Medulla oblongata (tissue), 1 donor: ENCODE results near the gene TSPAN5.
A peak's percentile ranks its signal among the peaks of the same experiment; 100 is the strongest.
"Not testable (repeated sequence)": the region's sequence is repeated elsewhere in the genome, so short reads cannot be mapped to it uniquely, and the experiment has no call there.

ENCODE experiments used
- DNase-seq: peaks from one replicate; pipeline ENCODE4 v3.0.0-alpha.2; 2015; ENCODE audit errors: extremely low spot score

The TSPAN5 gene

GRCh38 chr4:98496152-98496845, 162.1 kb downstream of the TSPAN5 start:
- no peak for DNase-seq

- no peak for DNase-seq
These were observed 165.1 kb downstream of the TSPAN5 start for GRCh38 chr4:98493296-98493695.

GRCh38 chr4:98491899-98492559, 166.4 kb downstream of the TSPAN5 start:
- no peak for DNase-seq

GRCh38 chr4:98490251-98490650, 168.2 kb downstream of the TSPAN5 start:
- DNase-seq, result no peak

GRCh38 chr4:98485816-98486345, 172.5 kb downstream of the TSPAN5 start:
- no peak for DNase-seq

GRCh38 chr4:98484031-98484430, 174.4 kb downstream of the TSPAN5 start:
- no peak for DNase-seq

GRCh38 chr4:98482847-98483806, 175.3 kb downstream of the TSPAN5 start:
- DNase-seq, result no peak

- DNase-seq, result no peak
These were observed 175.9 kb downstream of the TSPAN5 start for GRCh38 chr4:98482503-98482846.

GRCh38 chr4:98481167-98481566, 177.2 kb downstream of the TSPAN5 start:
- peak; percentile 75 for DNase-seq

GRCh38 chr4:98480535-98480934, 177.9 kb downstream of the TSPAN5 start:
- no peak for DNase-seq

- not testable (repeated sequence) for DNase-seq
These were observed 178.8 kb downstream of the TSPAN5 start for GRCh38 chr4:98479590-98479989.

GRCh38 chr4:98476891-98477290, 181.5 kb downstream of the TSPAN5 start:
- DNase-seq, result no peak

GRCh38 chr4:98474408-98474844, 184.0 kb downstream of the TSPAN5 start:
- DNase-seq, result no peak

- no peak for DNase-seq
These were observed 185.4 kb downstream of the TSPAN5 start for GRCh38 chr4:98473046-98473445.

GRCh38 chr4:98470831-98471230, 187.6 kb downstream of the TSPAN5 start:
- DNase-seq, result no peak

GRCh38 chr4:98470366-98470765, 188.0 kb downstream of the TSPAN5 start:
- DNase-seq, result no peak

GRCh38 chr4:98469771-98470170, 188.6 kb downstream of the TSPAN5 start:
- DNase-seq, result no peak

- DNase-seq, result peak; percentile 68
These were observed 189.7 kb downstream of the TSPAN5 start for GRCh38 chr4:98468709-98469108.

- peak; percentile 92 for DNase-seq
These were observed 190.8 kb downstream of the TSPAN5 start for GRCh38 chr4:98467627-98468072.

- DNase-seq, result no peak
These were observed 191.4 kb downstream of the TSPAN5 start for GRCh38 chr4:98466868-98467599.

- DNase-seq, result no peak
These were observed 195.9 kb downstream of the TSPAN5 start for GRCh38 chr4:98462487-98462886.
